GM18511 (cell line): ENCODE measurements around the gene NEK2.
"Not testable (repeated sequence)": the region's sequence is repeated elsewhere in the genome, so short reads cannot be mapped to it uniquely, and the experiment has no call there.

Experiments
- ATAC-seq: cut with Tn5 transposase; IDR thresholded peaks from one replicate; pipeline ENCODE4 v1.9.1; 2021; ENCODE audit warnings: mild to moderate bottlenecking, moderate library complexity; ENCODE audit not compliant: unreplicated experiment

Gene NEK2

GRCh38 chr1:211675230-211676105, at the start of gene NEK2:
Gene NEK2, minus strand, starts transcription at chr1:211675621. Its CDS starts 142 bp downstream, at chr1:211675479.
- ATAC-seq: peak; percentile 98

GRCh38 chr1:211724687-211725196, 49.3 kb upstream of the NEK2 start:
- no peak for ATAC-seq

- ATAC-seq: no peak
These were observed 47.9 kb upstream of the NEK2 start for GRCh38 chr1:211723273-211723672.

DNA sequence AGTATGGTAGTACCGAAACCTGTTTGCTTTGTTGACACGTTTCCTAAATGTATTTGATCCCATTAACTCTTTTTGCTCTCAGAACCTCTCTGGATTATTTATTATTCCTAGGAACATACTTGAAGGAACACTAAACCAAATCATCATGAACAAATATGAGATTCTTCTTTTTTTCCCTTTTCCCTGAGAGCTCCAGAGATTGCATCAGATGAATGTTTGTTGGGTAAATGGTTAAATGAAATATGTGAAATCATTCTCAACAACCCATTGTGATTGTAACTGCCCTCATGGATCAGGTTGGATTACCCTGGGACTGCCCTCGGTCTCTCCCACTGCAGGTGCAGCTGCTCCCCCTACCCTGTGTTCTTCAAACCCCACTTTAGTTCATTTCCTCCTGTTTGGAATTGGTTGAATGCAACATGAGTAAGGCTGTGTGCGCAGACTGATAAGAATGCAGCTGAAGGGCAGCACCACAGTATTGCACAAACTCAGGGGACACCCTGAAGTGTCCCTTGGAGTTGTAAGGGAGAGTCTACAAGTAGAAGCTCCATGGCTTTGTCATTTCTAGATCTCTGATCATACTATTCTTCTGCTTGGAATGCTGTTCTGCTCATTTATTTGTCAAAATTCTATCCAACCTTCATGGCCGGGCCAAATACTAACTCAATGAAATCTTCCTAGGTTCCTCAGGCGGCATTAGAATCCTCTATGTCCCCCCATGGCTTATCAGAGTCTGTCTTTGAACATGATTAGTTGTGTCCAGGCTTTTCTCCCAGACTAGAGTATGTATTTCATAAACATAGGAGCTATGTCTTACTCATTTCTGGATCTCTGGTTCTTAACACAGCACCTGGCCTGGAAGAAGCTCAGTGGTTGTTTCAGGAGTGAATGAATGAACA, 47.1 kb upstream of the NEK2 start:
- no peak for ATAC-seq

- not testable (repeated sequence) for ATAC-seq
These were observed 41.1 kb upstream of the NEK2 start for GRCh38 chr1:211716555-211716954.

- ATAC-seq: no peak
These were observed 40.5 kb upstream of the NEK2 start for GRCh38 chr1:211715971-211716370.

- ATAC-seq: no peak
These were observed 38.7 kb upstream of the NEK2 start for GRCh38 chr1:211714154-211714553.

DNA sequence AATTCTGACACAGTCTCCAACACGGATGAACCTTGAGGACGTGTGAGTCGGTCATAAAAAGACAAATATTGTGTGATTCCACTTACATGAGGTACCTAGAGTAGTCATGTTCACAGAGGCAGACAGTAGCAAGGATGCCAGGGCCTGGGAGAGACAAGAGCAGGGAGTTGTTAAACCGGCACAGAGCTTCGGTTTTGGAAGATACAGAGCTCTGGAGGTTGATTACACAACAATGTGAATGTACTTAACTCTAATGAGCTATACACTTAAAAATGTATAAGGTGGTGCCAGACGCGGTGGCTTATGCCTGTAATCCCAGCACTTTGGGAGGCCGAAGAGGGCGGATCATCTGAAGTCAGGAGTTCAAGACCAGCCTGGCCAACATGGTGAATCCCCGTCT, 37.8 kb upstream of the NEK2 start:
- no peak for ATAC-seq

GRCh38 chr1:211711315-211711705, 35.9 kb upstream of the NEK2 start:
- ATAC-seq: no peak

GRCh38 chr1:211710566-211711314, 35.3 kb upstream of the NEK2 start:
- no peak for ATAC-seq

DNA sequence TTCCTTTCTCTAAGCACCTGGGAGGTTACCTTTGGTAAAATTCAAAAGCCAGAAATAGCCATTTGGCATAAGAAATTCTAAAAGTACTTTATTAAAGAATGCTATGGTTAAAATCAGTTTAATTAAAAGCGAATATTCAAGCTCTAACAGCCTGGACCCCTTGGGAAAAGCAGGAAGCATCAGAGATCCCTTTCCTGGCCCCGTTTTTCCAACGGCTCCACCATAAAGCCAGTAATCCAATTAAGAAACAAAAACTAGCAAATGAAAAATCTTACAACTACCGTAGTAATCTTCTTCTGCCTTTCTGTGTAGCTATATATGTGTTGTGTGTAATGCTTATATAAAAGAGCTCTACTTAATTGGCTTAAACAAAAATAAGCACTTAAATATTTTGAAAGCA, 33.5 kb upstream of the NEK2 start:
- no peak for ATAC-seq

GRCh38 chr1:211708006-211708405, 32.6 kb upstream of the NEK2 start:
- no peak for ATAC-seq

DNA sequence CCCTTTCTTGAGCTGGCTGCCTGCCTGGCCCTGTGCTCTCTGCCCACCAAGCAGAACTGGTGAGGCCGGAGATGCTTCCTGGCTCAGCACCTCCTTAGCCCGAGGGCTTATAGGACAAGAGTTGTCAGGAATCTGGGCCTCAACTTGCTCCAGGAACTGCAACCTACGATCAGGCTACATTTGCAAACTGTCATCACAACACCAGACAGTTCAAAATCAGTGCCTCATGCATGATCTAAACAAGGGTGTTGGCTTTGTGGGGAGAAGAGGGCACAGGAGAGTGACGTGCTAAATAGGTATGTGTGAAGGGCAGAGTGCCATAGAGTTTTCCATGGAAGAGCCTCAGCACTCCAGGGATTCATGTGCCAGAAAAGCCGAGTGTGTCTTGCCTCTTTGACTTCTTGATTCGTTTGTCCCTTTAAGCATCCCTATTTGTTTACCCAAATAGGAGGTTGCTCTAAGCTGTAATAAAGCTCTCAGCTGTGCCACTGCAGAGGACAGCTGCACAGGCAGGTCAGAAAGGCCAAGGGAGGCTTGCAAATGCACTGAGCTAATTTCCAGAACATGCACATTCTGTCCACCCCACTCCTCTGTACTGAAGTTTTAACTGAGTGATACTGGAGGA, 30.2 kb upstream of the NEK2 start:
- ATAC-seq: no peak

DNA sequence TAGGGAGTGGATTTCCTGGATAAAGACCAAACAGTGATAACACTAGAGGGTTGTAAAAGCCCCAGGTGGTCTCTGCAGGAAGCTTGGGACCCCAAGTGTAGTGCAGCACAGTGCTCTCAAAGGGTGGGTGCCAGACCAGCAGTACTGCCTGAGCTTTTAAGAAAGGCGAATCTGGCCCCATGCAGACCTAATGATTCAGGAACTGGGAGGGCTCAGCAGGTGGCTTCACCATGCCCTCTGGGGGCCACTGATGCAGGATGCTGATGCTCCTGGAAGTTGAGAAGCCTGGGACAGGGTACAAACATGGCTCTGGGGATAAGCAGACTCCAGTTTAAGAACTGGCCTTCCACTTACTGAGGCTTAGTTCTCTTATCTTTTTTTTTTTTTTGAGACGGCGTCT, 29.1 kb upstream of the NEK2 start:
- ATAC-seq: no peak

DNA sequence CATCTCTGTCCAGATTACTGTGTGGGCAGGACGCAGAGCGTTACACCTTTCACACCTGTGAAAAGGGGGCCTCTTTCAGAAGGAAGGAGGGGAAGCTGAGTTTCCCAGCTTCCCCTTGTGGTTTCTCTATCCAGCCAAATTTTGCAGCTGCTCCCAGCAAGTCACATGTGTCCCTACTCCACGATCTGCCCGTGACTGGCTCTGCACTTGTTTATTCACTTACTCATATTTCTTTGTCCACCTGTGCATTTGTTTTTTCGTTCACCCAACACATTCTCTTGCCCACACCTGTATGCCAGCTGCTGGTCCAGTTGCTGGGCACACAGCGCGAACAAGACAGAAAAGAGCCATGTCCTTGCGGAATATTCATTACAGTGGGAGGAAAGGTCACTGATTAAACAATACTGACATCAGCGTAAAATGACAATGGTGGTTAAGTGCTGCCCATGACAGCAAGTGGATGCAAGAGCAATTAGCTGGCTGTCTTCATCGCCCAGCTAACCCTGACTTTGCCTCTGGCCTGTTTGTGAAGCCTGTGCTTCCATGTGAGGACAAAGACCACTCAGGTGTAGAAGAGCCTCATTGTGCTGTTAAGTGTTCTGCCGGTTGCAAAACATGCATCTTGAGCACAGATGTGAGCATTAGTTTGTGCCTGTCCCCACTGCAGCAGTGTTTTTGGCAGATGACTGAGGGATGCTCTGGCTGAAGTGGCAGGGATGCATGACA, 28.6 kb upstream of the NEK2 start:
- no peak for ATAC-seq

DNA sequence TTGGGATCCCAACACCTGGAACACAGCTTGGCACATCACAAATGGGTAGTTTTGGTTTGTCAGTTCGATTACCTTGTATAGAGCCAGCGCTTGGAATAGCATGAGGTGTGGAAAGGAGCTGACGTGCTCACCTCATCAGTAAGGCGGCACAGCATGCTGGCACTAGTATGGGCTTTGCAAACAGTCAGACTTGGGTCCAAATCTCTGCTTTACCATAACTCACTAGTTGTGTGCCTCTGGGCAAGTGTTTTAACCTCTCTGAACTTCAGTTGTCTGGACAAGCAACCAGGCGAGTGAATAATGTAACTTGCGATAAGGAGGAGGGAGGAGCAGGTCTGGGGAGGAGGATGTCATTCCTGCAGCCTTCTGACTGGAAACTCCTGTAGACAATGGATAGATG, 26.3 kb upstream of the NEK2 start:
- ATAC-seq: no peak

GRCh38 chr1:211699059-211699458, 23.6 kb upstream of the NEK2 start:
- no peak for ATAC-seq

GRCh38 chr1:211698161-211699026, 23.0 kb upstream of the NEK2 start:
- ATAC-seq: peak; percentile 53

- ATAC-seq: peak; percentile 77
These were observed 21.9 kb upstream of the NEK2 start for GRCh38 chr1:211697356-211697755.
